ENCODE data around the gene CUEDC1. TPM values are rescaled to one million over a fixed set of nuclear protein-coding genes. Genes with fewer than 3 reads are reported as not detected.

CUEDC1 gene
- total and polyA plus RNA-seq, 4 donors, result 25.4 to 43.6 (median 34.8) TPM

DNA sequence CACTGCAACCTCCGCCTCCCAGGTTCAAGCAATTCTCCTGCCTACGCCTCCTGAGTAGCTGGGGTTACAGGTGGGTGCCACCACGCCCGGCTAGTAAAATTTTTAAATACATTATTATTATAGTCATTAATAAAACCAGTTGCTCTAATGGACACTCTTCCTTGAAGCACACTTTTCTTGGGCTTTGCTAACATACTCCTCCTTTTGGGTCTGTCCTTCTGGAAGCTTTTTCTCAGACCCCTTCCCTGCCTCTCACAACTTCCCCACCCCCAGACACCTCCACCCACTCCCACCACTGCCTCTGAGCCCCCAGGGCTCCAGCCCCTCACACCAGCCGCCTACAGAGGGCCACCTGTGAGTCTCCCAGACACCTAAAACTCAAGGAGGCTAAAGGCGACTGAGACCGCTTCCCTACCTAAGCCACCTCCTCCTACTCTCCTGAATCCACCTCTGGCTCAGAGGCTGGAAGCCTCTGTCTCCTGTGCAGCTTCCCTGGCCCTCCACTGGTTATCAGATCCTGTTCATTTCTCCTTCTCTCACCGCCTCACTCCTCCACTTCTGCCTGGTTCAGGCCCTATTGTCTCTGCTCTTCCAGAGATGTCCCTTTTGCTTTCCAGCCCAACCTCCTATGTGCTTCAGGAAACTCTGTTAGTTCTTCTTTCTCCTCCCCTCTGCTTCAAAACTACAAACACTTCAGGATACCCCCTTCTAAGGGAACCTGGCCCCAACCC lies 2.1 kb upstream of the CUEDC1 start:
- no peaks in the 10 kb centered on the region for H3K27me3 ChIP-seq (ENCODE audit: control insufficient read depth in 1 of 2, insufficient read depth in 2 of 2, low read length in 1 of 2)
- no peaks in the 10 kb centered on the region for H3K9me3 ChIP-seq (ENCODE audit: control insufficient read depth, low read length)
- no peaks in the 10 kb centered on the region for H3K4me1 ChIP-seq (ENCODE audit: control insufficient read depth in 1 of 2, insufficient read depth in 2 of 2, low read length in 2 of 2)
- ATAC-seq (ENCODE audit: low FRiP score), result no peak
- no peaks in the 10 kb centered on the region for H3K36me3 ChIP-seq (ENCODE audit: control insufficient read depth in 1 of 2, insufficient read depth in 2 of 2, low read length in 1 of 2)
- H3K4me3 ChIP-seq (ENCODE audit: low read length in 2 of 2), result no peak overlapping the region
- WGBS, 2 donors, result 96 to 99% methylated on average over 8 of the region's 8 CpGs
- H3K27ac ChIP-seq (ENCODE audit: low read depth in 1 of 2, low read length in 2 of 2), result no peak overlapping the region
- peak in 1 of 2 donors; percentile 27 for DNase-seq
- intact Hi-C loops (cut with DNase I), result loop anchor here in 1 of 2 donors (5.0 kb wide), 1 partner anchor 80 kb away; no protein-coding TSS in a partner anchor

DNA sequence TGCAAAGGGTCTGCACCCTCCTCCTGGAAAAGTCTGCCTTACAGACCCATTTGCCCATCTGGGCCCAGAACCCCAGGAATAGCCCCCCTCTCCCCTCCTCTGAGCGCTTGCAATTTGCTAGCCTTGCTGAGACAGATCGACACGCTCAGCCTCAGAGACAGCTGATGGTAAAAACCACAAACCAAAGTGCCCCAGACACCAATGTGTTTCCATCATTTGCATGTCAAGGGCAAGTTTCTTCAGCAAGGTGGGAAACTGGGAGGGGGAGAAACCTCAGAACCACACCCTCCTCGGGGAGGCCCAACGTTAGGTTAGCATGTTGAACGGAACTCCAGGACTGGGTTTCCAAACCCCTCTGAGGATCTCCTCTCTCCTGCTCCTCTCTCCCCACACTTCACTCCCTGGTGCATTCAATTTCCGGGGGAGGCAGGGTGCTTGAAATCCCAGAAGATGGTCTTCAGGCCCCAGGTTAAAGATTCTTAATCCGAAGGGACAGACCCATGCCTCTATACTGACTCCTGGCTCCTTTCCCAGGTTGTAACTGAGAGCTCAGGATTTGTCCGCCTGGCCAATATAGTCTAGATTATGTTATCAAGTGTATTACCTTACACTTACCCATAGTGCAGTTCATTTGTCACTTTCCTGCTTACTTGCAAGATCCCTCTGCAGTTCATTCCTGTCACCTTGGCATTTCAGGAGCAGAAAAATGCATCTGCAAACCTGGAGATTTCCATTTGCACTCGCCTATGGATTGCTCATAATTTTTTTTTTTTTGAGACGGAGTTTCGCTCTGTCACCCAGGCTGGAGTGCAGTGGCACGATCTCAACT lies 1.3 kb upstream of the CUEDC1 start:
- 75 to 79% methylated on average over 13 of the region's 13 CpGs for WGBS, 2 donors
- no peaks in the 10 kb centered on the region for H3K4me1 ChIP-seq (ENCODE audit: control insufficient read depth in 1 of 2, insufficient read depth in 2 of 2, low read length in 2 of 2)
- H3K27ac ChIP-seq (ENCODE audit: low read depth in 1 of 2, low read length in 2 of 2), result no peak overlapping the region
- intact Hi-C loops (cut with DNase I), result loop anchor here in 1 of 2 donors (5.0 kb wide), 1 partner anchor 79 kb away; no protein-coding TSS in a partner anchor
- no peaks in the 10 kb centered on the region for H3K27me3 ChIP-seq (ENCODE audit: control insufficient read depth in 1 of 2, insufficient read depth in 2 of 2, low read length in 1 of 2)
- ATAC-seq (ENCODE audit: low FRiP score), result no peak
- no peak overlapping the region for H3K4me3 ChIP-seq (ENCODE audit: low read length in 2 of 2)
- H3K9me3 ChIP-seq (ENCODE audit: control insufficient read depth, low read length), result no peaks in the 10 kb centered on the region
- DNase-seq, result peak in 1 of 2 donors; percentile 41
- H3K36me3 ChIP-seq (ENCODE audit: control insufficient read depth in 1 of 2, insufficient read depth in 2 of 2, low read length in 1 of 2), result no peaks in the 10 kb centered on the region

DNA sequence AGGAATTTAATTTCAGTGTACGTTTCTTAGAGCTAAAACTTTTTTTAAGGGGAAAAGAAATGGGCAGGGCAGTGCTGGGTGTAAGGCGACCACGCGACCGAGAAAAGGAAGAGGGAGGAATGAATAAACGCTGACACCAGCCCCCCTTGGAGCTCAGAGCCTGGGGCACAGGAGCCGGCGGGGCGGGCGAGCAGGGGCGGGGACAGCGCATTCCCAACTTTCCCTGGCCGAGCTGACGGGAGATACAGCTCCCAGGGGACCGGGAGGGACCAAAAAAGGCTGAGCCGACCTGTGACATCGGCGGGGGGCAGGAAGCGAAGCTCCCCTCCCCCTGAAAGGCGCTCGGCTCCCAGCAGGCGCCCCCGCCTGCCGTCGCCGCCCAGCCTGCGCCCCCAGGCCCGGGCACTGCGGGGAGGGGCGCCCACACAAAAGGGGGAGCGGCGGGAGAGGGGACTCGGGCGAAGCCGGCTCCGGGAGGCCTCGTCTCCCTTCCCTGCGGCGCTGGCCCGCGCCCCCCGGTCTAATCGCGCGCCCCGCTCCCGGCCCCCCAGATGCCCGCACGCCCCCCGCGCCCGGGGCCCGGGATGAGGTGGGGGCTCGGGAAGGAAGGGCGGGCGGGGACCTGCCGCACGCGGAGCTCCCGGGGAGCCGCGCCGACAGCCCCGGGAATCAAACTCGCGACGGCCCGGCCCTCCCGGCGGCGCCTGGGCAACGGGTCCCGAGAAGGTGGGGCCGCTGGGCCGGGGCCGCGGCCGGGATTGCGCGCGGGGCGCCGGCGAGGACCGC lies 622 bp downstream of the CUEDC1 start:
- Histone ChIP-seq H3K4me1 (ENCODE audit: control insufficient read depth in 1 of 2, insufficient read depth in 2 of 2, low read length in 2 of 2) (no peaks in the 10 kb centered on the region), H3K36me3 (ENCODE audit: control insufficient read depth in 1 of 2, insufficient read depth in 2 of 2, low read length in 1 of 2) (no peaks in the 10 kb centered on the region), H3K9me3 (ENCODE audit: control insufficient read depth, low read length) (no peaks in the 10 kb centered on the region), H3K27ac (ENCODE audit: low read depth in 1 of 2, low read length in 2 of 2) (peak overlapping the region; percentile 97 to 99), H3K27me3 (ENCODE audit: control insufficient read depth in 1 of 2, insufficient read depth in 2 of 2, low read length in 1 of 2) (no peaks in the 10 kb centered on the region), H3K4me3 (ENCODE audit: low read length in 2 of 2) (peak overlapping the region; percentile 92 to 94)
- intact Hi-C loops (cut with DNase I), result loop anchor here (1.0 to 5.0 kb wide), 3 partner anchors 33 to 77 kb away; partner anchors contain the start of gene VEZF1 (in 2 of the 2)
- 1% methylated on average over 36 to 85 of the region's 85 CpGs for WGBS, 2 donors
- ATAC-seq (ENCODE audit: low FRiP score) (peak; percentile 80), DNase-seq (peak; percentile 87 to 95)

DNA sequence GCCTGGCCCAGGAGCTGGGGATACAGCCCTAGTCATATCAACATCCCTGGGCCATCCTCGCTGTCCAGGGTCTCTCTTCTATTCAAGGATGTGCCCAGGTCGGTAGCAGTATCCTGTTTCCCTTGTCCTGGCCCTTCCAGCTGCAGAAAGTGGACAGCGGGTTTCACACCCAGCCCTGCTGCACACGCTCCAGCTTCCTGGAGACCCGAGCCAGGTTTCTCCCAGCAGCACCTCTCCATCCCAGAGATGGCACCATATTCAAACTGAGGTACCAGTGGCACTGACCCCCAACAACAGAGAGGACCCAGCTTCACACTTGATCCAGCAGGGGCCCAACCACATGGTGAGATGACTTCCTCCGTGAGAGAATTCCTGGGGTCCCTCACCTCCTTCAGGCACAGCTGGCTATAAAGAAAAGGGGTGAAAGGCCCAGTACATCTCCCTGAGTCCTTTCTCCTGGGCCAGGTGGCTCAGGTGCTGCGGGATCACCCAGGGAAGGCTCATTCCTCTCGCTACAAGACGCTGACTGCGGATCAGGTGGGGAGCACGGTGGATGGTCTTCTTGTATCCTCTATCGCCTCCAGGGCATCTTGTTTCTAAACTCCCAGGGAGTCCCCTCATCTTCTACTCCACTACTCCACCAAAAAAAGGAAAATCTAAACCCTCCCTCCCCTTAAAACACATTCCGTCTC lies 1.4 kb downstream of the CUEDC1 start:
- no peaks in the 10 kb centered on the region for H3K9me3 ChIP-seq (ENCODE audit: control insufficient read depth, low read length)

DNA sequence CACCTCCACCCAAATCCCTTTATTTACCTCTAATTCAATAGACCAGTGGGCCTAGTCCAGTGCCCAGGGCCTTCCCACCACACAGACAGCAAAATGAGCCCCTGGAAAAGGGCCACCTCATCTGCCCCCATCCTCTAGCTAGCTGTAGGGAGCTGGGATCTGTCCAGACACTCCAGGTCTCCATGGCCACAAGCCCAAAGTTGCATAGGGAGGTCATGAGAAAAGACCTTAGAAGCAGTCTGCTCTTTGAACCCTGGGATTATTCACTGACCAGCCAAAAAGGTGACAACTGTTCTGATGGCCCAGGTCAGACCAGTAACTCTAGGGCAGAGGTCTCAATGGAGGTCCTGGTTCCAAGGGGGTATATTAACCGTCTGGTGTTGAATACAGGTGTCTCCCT lies 2.0 kb downstream of the CUEDC1 start:
- 83 to 86% methylated on average over 1 of the region's 1 CpG for WGBS, 2 donors
- no peaks in the 10 kb centered on the region for H3K27me3 ChIP-seq (ENCODE audit: control insufficient read depth in 1 of 2, insufficient read depth in 2 of 2, low read length in 1 of 2)
- H3K36me3 ChIP-seq (ENCODE audit: control insufficient read depth in 1 of 2, insufficient read depth in 2 of 2, low read length in 1 of 2), result no peaks in the 10 kb centered on the region
- ATAC-seq (ENCODE audit: low FRiP score) (no peak), DNase-seq (peak in 1 of 2 donors; percentile 12)
- H3K4me1 ChIP-seq (ENCODE audit: control insufficient read depth in 1 of 2, insufficient read depth in 2 of 2, low read length in 2 of 2), result peaks cover under 1 to 2% of the 10 kb centered on the region in 2 donors
- no peaks in the 10 kb centered on the region for H3K9me3 ChIP-seq (ENCODE audit: control insufficient read depth, low read length)
- no peak overlapping the region for H3K4me3 ChIP-seq (ENCODE audit: low read length in 2 of 2)
- H3K27ac ChIP-seq (ENCODE audit: low read depth in 1 of 2, low read length in 2 of 2), result peak overlapping the region in 1 of 2 donors; percentile 65
- intact Hi-C loops (cut with DNase I), result loop anchor here (5.0 kb wide), 2 partner anchors 34 to 76 kb away; partner anchors contain the start of gene VEZF1 (in 2 of the 2)

More for the DNA sequence above, 1.4 kb downstream of the CUEDC1 start:
- Histone ChIP-seq H3K4me1 (ENCODE audit: control insufficient read depth in 1 of 2, insufficient read depth in 2 of 2, low read length in 2 of 2) (peaks cover 0 to 2% of the 10 kb centered on the region in 2 donors), H3K4me3 (ENCODE audit: low read length in 2 of 2) (peak overlapping the region; percentile 92 to 94), H3K27ac (ENCODE audit: low read depth in 1 of 2, low read length in 2 of 2) (peak overlapping the region in 1 of 2 donors; percentile 65), H3K27me3 (ENCODE audit: control insufficient read depth in 1 of 2, insufficient read depth in 2 of 2, low read length in 1 of 2) (no peaks in the 10 kb centered on the region), H3K36me3 (ENCODE audit: control insufficient read depth in 1 of 2, insufficient read depth in 2 of 2, low read length in 1 of 2) (no peaks in the 10 kb centered on the region)
- WGBS, 2 donors, result 74% methylated on average over 13 of the region's 13 CpGs
- intact Hi-C loops (cut with DNase I), result loop anchor here (1.0 to 5.0 kb wide), 3 partner anchors 33 to 77 kb away; partner anchors contain the start of gene VEZF1 (in 2 of the 2)
- ATAC-seq (ENCODE audit: low FRiP score) (no peak), DNase-seq (peak in 1 of 2 donors; percentile 55)

DNA sequence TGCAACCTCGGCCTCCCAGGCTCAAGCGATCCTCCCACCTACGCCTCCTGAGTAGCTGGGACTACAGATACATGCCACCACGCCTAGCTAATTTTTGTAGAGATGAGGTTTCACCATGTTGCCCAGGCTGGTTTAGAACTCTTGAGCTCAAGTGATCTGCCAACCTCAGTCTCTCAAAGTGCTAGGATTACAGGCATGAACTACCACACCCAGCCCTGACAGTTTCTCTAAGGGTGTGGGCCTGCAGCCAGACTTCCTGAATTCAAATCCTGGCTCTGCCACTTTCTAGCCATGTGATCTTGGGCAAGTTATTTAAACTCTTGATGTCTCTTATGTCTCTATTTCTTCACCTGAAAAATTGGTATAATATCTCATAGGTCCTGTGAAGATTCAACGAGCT lies 5.6 kb downstream of the CUEDC1 start:
- no peak for ATAC-seq (ENCODE audit: low FRiP score)
- WGBS, 2 donors, result 95 to 96% methylated on average over 5 of the region's 5 CpGs
- Histone ChIP-seq H3K27me3 (ENCODE audit: control insufficient read depth in 1 of 2, insufficient read depth in 2 of 2, low read length in 1 of 2) (no peaks in the 10 kb centered on the region), H3K36me3 (ENCODE audit: control insufficient read depth in 1 of 2, insufficient read depth in 2 of 2, low read length in 1 of 2) (no peaks in the 10 kb centered on the region), H3K4me1 (ENCODE audit: control insufficient read depth in 1 of 2, insufficient read depth in 2 of 2, low read length in 2 of 2) (peaks cover 2 to 5% of the 10 kb centered on the region in 2 donors), H3K9me3 (ENCODE audit: control insufficient read depth, low read length) (no peaks in the 10 kb centered on the region), H3K27ac (ENCODE audit: low read depth in 1 of 2, low read length in 2 of 2) (no peak overlapping the region), H3K4me3 (ENCODE audit: low read length in 2 of 2) (no peak overlapping the region)
- intact Hi-C loops (cut with DNase I), result loop anchor here (5.0 kb wide), 2 partner anchors 38 to 72 kb away; partner anchors contain the start of gene VEZF1 (in 2 of the 2)
- peak; percentile 37 to 62 for DNase-seq

DNA sequence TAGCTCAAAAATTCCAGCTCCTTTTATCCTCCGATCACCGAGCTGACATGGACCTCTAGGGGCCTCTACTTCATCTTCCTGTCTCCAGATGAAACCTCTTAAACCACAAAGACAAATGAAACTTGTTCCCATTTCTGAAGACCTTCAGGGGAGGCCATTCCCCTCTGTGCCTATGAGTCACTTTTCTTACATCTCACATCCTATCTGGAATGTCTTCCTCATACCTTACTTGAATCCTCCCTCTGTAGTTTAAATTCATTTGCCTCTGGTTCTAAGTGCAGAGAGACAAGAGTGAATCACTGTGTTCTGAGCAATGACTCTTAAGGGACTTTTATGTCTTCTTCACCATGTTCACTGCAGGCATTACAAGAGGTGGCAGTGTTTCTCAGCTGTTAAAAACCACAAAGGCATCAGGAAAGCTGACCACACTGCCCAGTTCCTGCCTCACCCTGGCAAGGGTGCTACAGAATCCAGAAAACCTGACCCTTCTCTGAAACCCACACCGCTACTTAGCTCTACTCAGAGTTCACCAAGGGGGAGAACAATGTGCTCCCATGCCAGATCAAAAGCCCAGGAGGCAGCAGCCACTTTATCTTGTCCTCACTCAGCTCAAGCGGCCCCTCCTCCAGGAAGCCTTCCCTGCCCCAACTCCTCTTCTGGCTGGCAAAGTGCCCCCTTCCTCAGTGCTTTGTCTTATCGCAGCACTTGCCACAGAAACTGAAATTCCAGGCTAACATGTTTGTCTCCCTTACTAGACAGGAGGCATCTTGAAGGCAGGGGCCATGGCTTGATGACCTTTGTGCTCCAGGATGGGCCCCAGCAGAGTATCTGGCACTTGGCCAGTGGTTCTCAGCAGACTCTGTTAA lies 6.4 kb downstream of the CUEDC1 start:
- WGBS, 2 donors, result 61 to 72% methylated on average over 5 of the region's 5 CpGs
- Histone ChIP-seq H3K9me3 (ENCODE audit: control insufficient read depth, low read length) (no peaks in the 10 kb centered on the region), H3K27ac (ENCODE audit: low read depth in 1 of 2, low read length in 2 of 2) (peak overlapping the region; percentile 36 to 84), H3K36me3 (ENCODE audit: control insufficient read depth in 1 of 2, insufficient read depth in 2 of 2, low read length in 1 of 2) (no peaks in the 10 kb centered on the region), H3K4me1 (ENCODE audit: control insufficient read depth in 1 of 2, insufficient read depth in 2 of 2, low read length in 2 of 2) (peaks cover 2 to 5% of the 10 kb centered on the region in 2 donors), H3K27me3 (ENCODE audit: control insufficient read depth in 1 of 2, insufficient read depth in 2 of 2, low read length in 1 of 2) (no peaks in the 10 kb centered on the region), H3K4me3 (ENCODE audit: low read length in 2 of 2) (no peak overlapping the region)
- ATAC-seq (ENCODE audit: low FRiP score) (peak; percentile 42), DNase-seq (peak in 1 of 2 donors; percentile 72)
- intact Hi-C loops (cut with DNase I), result no loop called here
